Kidney (tissue), 14 donors: Measurements from ENCODE around the gene RASGRP1. TPM values are rescaled to one million over a fixed set of nuclear protein-coding genes. Genes with fewer than 3 reads are reported as not detected.

Source experiments
- DNase-seq, 5 donors: peaks; one replicate each; pipeline ENCODE4 v3.0.0-alpha.2; 2013 to 2020
- FAIRE-seq: peaks from 2 replicates; lab custom pipeline; 2012; peaks lifted over from hg19 to GRCh38; lab: Jason Lieb, UNC
- H3K27ac ChIP-seq, 2 donors: one replicate each; pipeline ENCODE4 v1.7.0; 2013; ENCODE audit warnings: low read depth in 2 of 2, low read length in 2 of 2, inconsistent platforms in 1 of 2
- H3K27me3 ChIP-seq: one replicate; pipeline ENCODE4 v1.7.1; 2013; ENCODE audit warnings: low read length, inconsistent platforms; ENCODE audit not compliant: control insufficient read depth, insufficient read depth
- H3K36me3 ChIP-seq, 3 donors: one replicate each; pipeline versions ENCODE4 v1.7.0 to v1.7.1; 2013; ENCODE audit warnings: low read length in 3 of 3, control low read depth in 1 of 3, inconsistent platforms in 1 of 3; ENCODE audit not compliant: insufficient read depth in 3 of 3, control insufficient read depth in 2 of 3
- H3K4me1 ChIP-seq, 3 donors: one replicate each; pipeline versions ENCODE4 v1.7.0 to v1.7.1; 2013; ENCODE audit warnings: low read length in 3 of 3, inconsistent platforms in 1 of 3, low read depth in 1 of 3; ENCODE audit not compliant: control insufficient read depth in 2 of 3, insufficient read depth in 2 of 3
- H3K4me3 ChIP-seq, 3 donors: one replicate each; pipeline versions ENCODE4 v1.7.0 to v1.8.1; 2013; ENCODE audit warnings: low read length in 3 of 3, control low read depth in 1 of 3, inconsistent platforms in 1 of 3
- H3K9ac ChIP-seq, 3 donors: one replicate each; pipeline versions ENCODE4 v1.7.0 to v1.7.1; 2013; ENCODE audit warnings: low read length in 3 of 3, control low read depth in 1 of 3, inconsistent platforms in 1 of 3
- H3K9me3 ChIP-seq, 3 donors: one replicate each; pipeline versions ENCODE4 v1.7.0 to v1.7.1; 2013; ENCODE audit warnings: low read length in 3 of 3, control low read depth in 1 of 3, inconsistent platforms in 1 of 3; ENCODE audit not compliant: control insufficient read depth in 2 of 3, insufficient read depth in 1 of 3
- intact Hi-C: fragments of 100-400 bp; cut with DNase I; formaldehyde crosslinking; loops from one replicate; pipeline ENCODE4 v1.11.1; 2022
- polyA plus RNA-seq: library from polyadenylated mRNA; stranded (reverse); fragments of 350-450 nt; fragmentation: Illumina TruSeq; extraction: RNeasy Lipid Tissue Mini Kit (QIAGEN cat#74804); gene quantifications from one replicate; pipeline ENCODE4 v1.2.3, GENCODE V29; 2014; ENCODE audit warnings: low read depth, low replicate concordance; ENCODE audit not compliant: insufficient read depth
- total RNA-seq: library from RNA; stranded (reverse); fragmentation: NEBNext Ultra II Directional; extraction: Animal tissue kit (Norgen Biotek cat#: 25700); gene quantifications from one replicate; pipeline ENCODE4 v1.2.1, GENCODE V29; 2021
- TF ChIP-seq, protein P1 (sequence below): IDR thresholded peaks from 3 replicates; pipeline ENCODE4 v1.5.1; 2012; ENCODE audit warnings: mild to moderate bottlenecking, moderate library complexity, borderline replicate concordance; ENCODE audit not compliant: insufficient read depth; ENCODE audit errors: extremely low read depth
- donor health status: control.
- donor health status: control.
- donor health status: control.
- donor health status: control.
- donor health status: control.
- donor health status: DM: yes; HTN: yes; CAD: no.
- donor health status: Normal renal cell carcinoma (clear cell type).

RASGRP1 gene
- total and polyA plus RNA-seq, 2 donors from 2014 or later, result 3.4 to 12.5 TPM

DNA sequence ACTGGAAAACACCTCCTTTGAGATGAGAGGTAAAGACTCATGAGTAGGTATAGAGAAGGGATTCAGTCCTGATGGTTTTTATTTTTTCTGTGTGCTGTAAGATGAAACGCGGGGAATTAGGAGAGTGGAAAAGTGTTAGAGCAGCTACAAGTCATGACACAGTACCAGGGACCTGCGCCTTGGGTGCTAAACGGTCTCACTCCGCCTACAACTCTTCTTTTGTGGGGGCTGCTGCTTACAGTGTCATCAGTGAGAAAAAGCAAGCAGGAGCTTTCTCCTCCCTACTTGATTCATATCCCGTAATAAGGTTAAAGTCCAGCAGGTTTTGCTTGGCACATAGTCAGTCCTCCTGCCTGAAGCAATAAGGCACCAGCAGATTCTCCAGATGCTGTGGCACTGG, 39.1 kb downstream of the RASGRP1 start:
- FAIRE-seq (no peak), DNase-seq (no peak)
- Histone ChIP-seq H3K4me1 (no peaks in the 10 kb centered on the region), H3K27me3 (no peaks in the 10 kb centered on the region), H3K9ac (no peak overlapping the region), H3K4me3 (no peak overlapping the region), H3K9me3 (no peaks in the 10 kb centered on the region), H3K27ac (no peak overlapping the region), H3K36me3 (no peaks in the 10 kb centered on the region)
- intact Hi-C loops, result no loop called here
- TF ChIP-seq, protein P1, sequence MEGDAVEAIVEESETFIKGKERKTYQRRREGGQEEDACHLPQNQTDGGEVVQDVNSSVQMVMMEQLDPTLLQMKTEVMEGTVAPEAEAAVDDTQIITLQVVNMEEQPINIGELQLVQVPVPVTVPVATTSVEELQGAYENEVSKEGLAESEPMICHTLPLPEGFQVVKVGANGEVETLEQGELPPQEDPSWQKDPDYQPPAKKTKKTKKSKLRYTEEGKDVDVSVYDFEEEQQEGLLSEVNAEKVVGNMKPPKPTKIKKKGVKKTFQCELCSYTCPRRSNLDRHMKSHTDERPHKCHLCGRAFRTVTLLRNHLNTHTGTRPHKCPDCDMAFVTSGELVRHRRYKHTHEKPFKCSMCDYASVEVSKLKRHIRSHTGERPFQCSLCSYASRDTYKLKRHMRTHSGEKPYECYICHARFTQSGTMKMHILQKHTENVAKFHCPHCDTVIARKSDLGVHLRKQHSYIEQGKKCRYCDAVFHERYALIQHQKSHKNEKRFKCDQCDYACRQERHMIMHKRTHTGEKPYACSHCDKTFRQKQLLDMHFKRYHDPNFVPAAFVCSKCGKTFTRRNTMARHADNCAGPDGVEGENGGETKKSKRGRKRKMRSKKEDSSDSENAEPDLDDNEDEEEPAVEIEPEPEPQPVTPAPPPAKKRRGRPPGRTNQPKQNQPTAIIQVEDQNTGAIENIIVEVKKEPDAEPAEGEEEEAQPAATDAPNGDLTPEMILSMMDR, result no peak

DNA sequence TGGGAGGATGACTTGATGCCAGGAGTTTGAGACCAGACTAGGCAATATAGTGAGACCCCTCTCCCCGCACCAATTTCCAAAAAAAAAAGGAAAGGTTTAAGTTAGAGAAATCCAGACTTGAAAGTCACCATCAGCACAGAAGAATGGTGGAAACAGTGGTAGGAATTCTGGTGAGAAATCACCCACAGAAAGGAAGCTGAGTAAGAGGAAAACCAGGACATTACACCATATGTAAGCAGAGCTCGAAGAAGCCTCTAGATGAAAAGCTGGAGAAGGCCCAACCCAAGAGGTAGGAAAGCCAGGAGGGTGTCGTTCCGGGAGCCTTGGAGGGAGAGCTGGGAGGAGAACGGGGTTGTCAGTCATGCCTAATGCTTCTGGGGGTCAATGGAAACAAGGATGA, 40.5 kb downstream of the RASGRP1 start:
- H3K4me3 ChIP-seq, result no peak overlapping the region
- FAIRE-seq (no peak), DNase-seq (no peak)
- H3K36me3 ChIP-seq, result no peaks in the 10 kb centered on the region
- H3K9ac ChIP-seq, result no peak overlapping the region
- no peaks in the 10 kb centered on the region for H3K27me3 ChIP-seq
- TF ChIP-seq, protein P1, result no peak
- intact Hi-C loops, result no loop called here
- H3K4me1 ChIP-seq, result no peaks in the 10 kb centered on the region
- H3K27ac ChIP-seq, result no peak overlapping the region
- no peaks in the 10 kb centered on the region for H3K9me3 ChIP-seq

DNA sequence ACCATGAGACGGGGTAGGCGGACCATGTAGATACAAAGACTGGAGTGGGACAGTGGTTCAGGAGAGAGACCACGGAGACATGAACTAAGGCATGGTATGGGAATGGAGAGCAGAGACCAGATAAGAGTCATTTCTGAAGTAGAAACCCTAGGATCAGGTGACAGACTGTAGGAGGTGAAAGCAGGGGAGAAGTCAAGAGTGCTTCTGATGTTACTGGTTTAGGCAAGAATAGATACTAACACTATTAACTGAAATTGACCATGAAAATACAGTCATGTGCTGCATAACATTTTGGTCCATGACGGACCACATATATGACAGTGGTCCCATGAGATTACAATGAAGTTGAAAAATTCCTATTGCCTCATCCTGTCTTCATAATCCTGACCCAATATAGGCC, 41.7 kb downstream of the RASGRP1 start:
- no peak for FAIRE-seq

More for the DNA sequence above, 41.7 kb downstream of the RASGRP1 start:
- no peak overlapping the region for H3K27ac ChIP-seq
- H3K9me3 ChIP-seq, result no peaks in the 10 kb centered on the region
- no peak for DNase-seq
- no peak overlapping the region for H3K4me3 ChIP-seq
- intact Hi-C loops, result no loop called here
- TF ChIP-seq, protein P1, result no peak
- no peaks in the 10 kb centered on the region for H3K36me3 ChIP-seq
- H3K27me3 ChIP-seq, result no peaks in the 10 kb centered on the region
- H3K9ac ChIP-seq, result no peak overlapping the region
- H3K4me1 ChIP-seq, result no peaks in the 10 kb centered on the region
